ENCODE results near the gene ZBTB44. TPM values are rescaled to one million over a fixed set of nuclear protein-coding genes. Genes with fewer than 3 reads are reported as not detected.

Gene ZBTB44
- polyA plus RNA-seq, 1 experiment: 18.7 TPM

GRCh38 chr11:130177782-130178181 is 136.9 kb downstream of the ZBTB44 start:
- Histone ChIP-seq H3K27ac (ENCODE audit: low read depth, low read length) (no peak overlapping the region), H3K27me3 (ENCODE audit: control insufficient read depth, insufficient read depth, low read length) (peaks cover 19% of the 10 kb centered on the region), H3K4me3 (ENCODE audit: low read depth, low read length) (no peak overlapping the region), H3K9me3 (ENCODE audit: control insufficient read depth, insufficient read depth, low read length) (peaks cover 5% of the 10 kb centered on the region)
- ChIA-PET POLR2A (no interaction called here), CTCF (no interaction called here)
- no peak for TF ChIP-seq CTCF (IDR thresholded peaks at IDR 0.05; ENCODE audit: low read depth, low read length)
- no peak for DNase-seq (ENCODE audit: low read depth, low spot score)

Small RNA genes lying within 50 kb of the gene (small RNA-seq; reads per million reads assigned to genes)
- gene RN7SL778P (ENCODE audit: insufficient read length, low read depth): not detected

Other genes starting within 250 kb of the ZBTB44 start
- gene APLP2, start 245.0 kb downstream of the ZBTB44 start, polyA plus RNA-seq (2011; rRNA removed): 238 and 273 TPM in 2 replicates
- 0.10 TPM in 1 of 2 replicates, not detected in the other for gene ST14, start 155.1 kb downstream of the ZBTB44 start, polyA plus RNA-seq (2011; rRNA removed)
- gene ADAMTS8, start 113.7 kb upstream of the ZBTB44 start, polyA plus RNA-seq (2011; rRNA removed): 17.6 and 19.8 TPM in 2 replicates
- gene ADAMTS15, start 133.7 kb upstream of the ZBTB44 start, polyA plus RNA-seq (2011; rRNA removed): 4.7 and 5.8 TPM in 2 replicates

Data from AG04450 (cell line).